OCI-LY3 (cell line): ENCODE measurements around the gene ELMO1.

ENCODE experiments used
- H2AFZ ChIP-seq: fragments of 200-600, 300-600 bp; shearing (Covaris generic); 2 replicates; pipeline ENCODE4 v1.6.0; 2014; ENCODE audit warnings: antibody characterized with exemption, low read depth, low read length
- H3K27ac ChIP-seq: fragments of 200-600, 300-600 bp; sonication (generic); 2 replicates; pipeline ENCODE4 v1.5.1; 2014; ENCODE audit warnings: mild to moderate bottlenecking, low read length, moderate library complexity, mixed read lengths
- H3K27me3 ChIP-seq: fragments of 200-600, 300-600 bp; sonication (generic); 2 replicates; pipeline ENCODE4 v1.6.1; 2014; ENCODE audit warnings: low read depth, low read length, mixed read lengths
- H3K36me3 ChIP-seq: fragments of 200-600, 300-600 bp; sonication (generic); replicated peaks from 2 replicates; pipeline ENCODE3; 2014; ENCODE audit warnings: low read depth, low read length, mixed read lengths
- H3K4me1 ChIP-seq: fragments of 300-600, 200-600 bp; sonication (generic); 2 replicates; pipeline ENCODE4 v1.6.1; 2014; ENCODE audit warnings: low read length, mixed read lengths
- H3K4me2 ChIP-seq: fragments of 200-600, 300-600 bp; sonication (generic); 2 replicates; pipeline ENCODE4 v1.6.1; 2014; ENCODE audit warnings: low read length, mixed read lengths
- H3K4me3 ChIP-seq: fragments of 300-600, 200-600 bp; sonication (generic); 2 replicates; pipeline ENCODE4 v1.5.1; 2014; ENCODE audit warnings: antibody characterized with exemption, mild to moderate bottlenecking, low read length, moderate library complexity
- H3K79me2 ChIP-seq: fragments of 300-600, 200-600 bp; shearing (Covaris generic); 2 replicates; pipeline ENCODE4 v1.6.1; 2014; ENCODE audit warnings: mild to moderate bottlenecking, low read length, mixed read lengths
- H3K9ac ChIP-seq: fragments of 300-600, 200-600 bp; shearing (Covaris generic); 2 replicates; pipeline ENCODE4 v1.6.0; 2014; ENCODE audit warnings: mild to moderate bottlenecking, low read length, moderate library complexity
- H3K9me3 ChIP-seq: fragments of 200-600, 300-600 bp; shearing (Covaris generic); 2 replicates; pipeline ENCODE4 v1.6.1; 2014; ENCODE audit warnings: low read length, mixed read lengths; ENCODE audit not compliant: insufficient read depth
- H4K20me1 ChIP-seq: fragments of 200-600, 300-600 bp; sonication (generic); 2 replicates; pipeline ENCODE4 v1.6.1; 2016; ENCODE audit warnings: low read length, mixed read lengths; ENCODE audit not compliant: insufficient read depth
- CTCF ChIP-seq: fragments of 200-600, 300-600 bp; sonication (generic); IDR thresholded peaks from 2 replicates; pipeline ENCODE4 v1.5.1; 2014; ENCODE audit warnings: antibody characterized with exemption, low read length, low read depth
- EZH2phosphoT487 ChIP-seq: fragments of 200-600 bp; shearing (Covaris generic); IDR thresholded peaks from 2 replicates; pipeline ENCODE4 v1.6.1; 2018; ENCODE audit warnings: antibody characterized with exemption, mixed run types, low read depth

The ELMO1 gene

GRCh38 chr7:36847946-36848345, 600.7 kb downstream of the ELMO1 start:
- Histone ChIP-seq H3K79me2 (no peaks in the 10 kb centered on the region), H3K9me3 (peaks cover 10% of the 10 kb centered on the region; the same call in 1 of the 2 replicates), H2AFZ (no peak overlapping the region), H3K4me2 (no peak overlapping the region), H3K27me3 (no peaks in the 10 kb centered on the region), H4K20me1 (no peaks in the 10 kb centered on the region), H3K36me3 (peaks cover 16% of the 10 kb centered on the region), H3K4me1 (peaks cover 6% of the 10 kb centered on the region; the same call in 1 of the 2 replicates), H3K9ac (no peak overlapping the region), H3K4me3 (no peak overlapping the region), H3K27ac (no peak overlapping the region)
- no peak for TF ChIP-seq CTCF
- TF ChIP-seq EZH2phosphoT487: no peak

DNA sequence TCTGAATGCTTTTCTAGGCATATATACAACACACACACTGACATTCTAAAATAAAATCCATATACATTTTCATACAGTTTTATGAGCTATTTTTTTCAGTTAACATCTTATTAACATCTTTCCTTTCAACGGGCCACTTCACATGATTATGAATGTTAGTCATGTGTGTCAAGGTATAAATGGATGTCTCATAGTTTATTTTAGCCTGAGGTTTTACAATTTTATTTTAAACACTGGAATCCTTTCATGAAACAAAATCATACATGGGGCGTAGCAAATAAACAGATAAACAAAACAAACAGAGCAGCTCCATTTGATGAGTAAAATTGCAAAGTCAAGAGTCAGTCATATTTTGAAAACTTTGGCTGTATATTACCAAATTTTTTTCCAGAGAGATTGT, 604.3 kb downstream of the ELMO1 start:
- Histone ChIP-seq H3K27ac (no peak overlapping the region), H2AFZ (no peak overlapping the region), H3K9ac (no peak overlapping the region), H3K4me2 (no peak overlapping the region), H3K27me3 (no peaks in the 10 kb centered on the region), H3K4me3 (no peak overlapping the region), H3K79me2 (no peaks in the 10 kb centered on the region), H4K20me1 (no peaks in the 10 kb centered on the region), H3K36me3 (peaks cover 5% of the 10 kb centered on the region), H3K9me3 (peaks cover 10% of the 10 kb centered on the region; the same call in 1 of the 2 replicates), H3K4me1 (no peaks in the 10 kb centered on the region)
- TF ChIP-seq EZH2phosphoT487 (no peak), CTCF (no peak)

- Histone ChIP-seq H3K9me3 (no peaks in the 10 kb centered on the region), H2AFZ (no peak overlapping the region), H3K4me2 (no peak overlapping the region), H3K27ac (no peak overlapping the region), H4K20me1 (no peaks in the 10 kb centered on the region), H3K9ac (no peak overlapping the region), H3K4me1 (no peaks in the 10 kb centered on the region), H3K36me3 (no peaks in the 10 kb centered on the region), H3K4me3 (no peak overlapping the region), H3K79me2 (no peaks in the 10 kb centered on the region), H3K27me3 (no peaks in the 10 kb centered on the region)
- TF ChIP-seq EZH2phosphoT487: no peak
- no peak for TF ChIP-seq CTCF
Observed at GRCh38 chr7:36840904-36841303, 607.8 kb downstream of the ELMO1 start.

GRCh38 chr7:36838616-36839225, 609.9 kb downstream of the ELMO1 start:
- TF ChIP-seq CTCF: no peak
- no peak for TF ChIP-seq EZH2phosphoT487
- Histone ChIP-seq H3K4me3 (no peak overlapping the region), H3K27ac (no peak overlapping the region), H3K9ac (no peak overlapping the region), H2AFZ (no peak overlapping the region), H3K9me3 (no peaks in the 10 kb centered on the region), H3K79me2 (no peaks in the 10 kb centered on the region), H3K36me3 (no peaks in the 10 kb centered on the region), H3K4me1 (no peaks in the 10 kb centered on the region), H4K20me1 (no peaks in the 10 kb centered on the region), H3K4me2 (no peak overlapping the region), H3K27me3 (no peaks in the 10 kb centered on the region)
